ENCODE data around the gene SLC37A2. TPM values are rescaled to one million over a fixed set of nuclear protein-coding genes. Genes with fewer than 3 reads are reported as not detected.

Gene SLC37A2
- total RNA-seq, 1 experiment from 2014 or later, result 13.8 TPM

- Mint-ChIP-seq H3K27ac (ENCODE audit: unreplicated experiment) (peak within 1 kb of the TSS; percentile 90), H3K9me3 (ENCODE audit: unreplicated experiment) (peaks cover 24% of the 10 kb centered on the region), H3K36me3 (ENCODE audit: insufficient read depth, unreplicated experiment) (peaks cover 20% of the 10 kb centered on the region), H3K4me3 (ENCODE audit: unreplicated experiment) (peak within 1 kb of the TSS; percentile 88), H3K27me3 (ENCODE audit: insufficient read depth, unreplicated experiment) (no peaks in the 10 kb centered on the region), H3K4me1 (ENCODE audit: low read depth, unreplicated experiment) (no peaks in the 10 kb centered on the region)
- 0 out of 2 replicates have a peak, but pooled peaks cover 4% of the 10 kb centered on the region for H3K9me3 ChIP-seq
- TF ChIP-seq CTCF (IDR thresholded peaks at IDR 0.05; ENCODE audit: insufficient read depth in 1 of 2, low read depth in 1 of 2, low read length in 1 of 2, severe bottlenecking in 1 of 2, unreplicated experiment in 1 of 2), result no peak
- CTCF ChIA-PET, result interaction anchor here (0.8 to 1.9 kb wide), 12 partner anchors 12 to 1369 kb away, joined by 3 to 28 read pairs (median 4); no protein-coding TSS in a partner anchor
- intact Hi-C loops (cut with micrococcal nuclease; ENCODE audit: unreplicated experiment), result loop anchor here (1.0 to 2.0 kb wide), 6 partner anchors 13 to 157 kb away; partner anchors contain the start of genes CCDC15 and SLC37A2
- H3K4me3 ChIP-seq (ENCODE audit: low read depth, low read length), result peak within 1 kb of the TSS; percentile 50
- no peaks in the 10 kb centered on the region for H3K27me3 ChIP-seq (replicated peaks; ENCODE audit: control insufficient read depth, insufficient read depth, low read length)
- peaks cover 6% of the 10 kb centered on the region; the same call in 1 of the 2 replicates for H3K4me1 ChIP-seq
- no TSS peak for BruUV-seq (replicated peaks)
- H3K36me3 ChIP-seq (ENCODE audit: control insufficient read depth, insufficient read depth, low read length), result no peaks in the 10 kb centered on the region
- DNase-seq, result peak; percentile 100
- POLR2A ChIA-PET, result interaction anchor here (0.5 to 2.0 kb wide), 7 partner anchors 12 to 776 kb away, joined by 3 to 21 read pairs (median 11); partner anchors contain the start of genes CCDC15 and HYLS1
Observed at GRCh38 chr11:125111343-125112207, 48.5 kb downstream of the SLC37A2 start, which contains the start of gene TMEM218. Gene TMEM218 (minus strand): TSS chr11:125111626. CDS start chr11:125102241, 9,385 bp downstream.

DNA sequence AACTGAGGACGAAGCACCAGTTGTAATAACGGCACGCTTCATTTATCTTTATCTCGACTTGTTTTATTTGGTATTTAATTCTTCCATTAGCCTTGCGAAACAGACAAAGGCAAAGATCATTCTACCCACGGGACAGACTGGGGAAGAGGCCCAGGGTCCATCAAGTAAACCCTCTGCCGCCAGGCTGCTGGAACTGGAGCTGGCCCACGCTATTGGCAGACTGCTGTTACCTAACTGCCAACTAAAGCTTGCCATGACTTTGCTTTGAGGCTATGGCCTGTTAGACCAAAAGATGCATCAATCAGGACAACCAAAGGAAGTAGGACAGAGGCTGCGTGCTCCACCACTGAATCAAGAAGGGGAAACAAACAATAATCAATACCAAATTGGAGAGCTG lies 49.1 kb downstream of the SLC37A2 start:
- no peaks in the 10 kb centered on the region for H3K4me1 Mint-ChIP-seq (ENCODE audit: low read depth, unreplicated experiment)
- ChIA-PET CTCF (interaction anchor here (0.6 to 1.9 kb wide), 12 partner anchors 12 to 1369 kb away, joined by 3 to 28 read pairs (median 4); no protein-coding TSS in a partner anchor), POLR2A (interaction anchor here (0.5 to 2.0 kb wide), 6 partner anchors 12 to 460 kb away, joined by 3 to 21 read pairs (median 12); partner anchors contain the start of gene CCDC15)
- Histone ChIP-seq H3K36me3 (ENCODE audit: control insufficient read depth, insufficient read depth, low read length) (no peaks in the 10 kb centered on the region), H3K4me1 (peaks cover 6% of the 10 kb centered on the region; the same call in 1 of the 2 replicates), H3K27me3 (replicated peaks; ENCODE audit: control insufficient read depth, insufficient read depth, low read length) (no peaks in the 10 kb centered on the region), H3K9me3 (0 out of 2 replicates have a peak, but pooled peaks cover 4% of the 10 kb centered on the region), H3K4me3 (ENCODE audit: low read depth, low read length) (peak overlapping the region; percentile 35)
- intact Hi-C loops (cut with micrococcal nuclease; ENCODE audit: unreplicated experiment), result no loop called here
- peak overlapping the region; percentile 90 for H3K27ac Mint-ChIP-seq (ENCODE audit: unreplicated experiment)
- H3K36me3 Mint-ChIP-seq (ENCODE audit: insufficient read depth, unreplicated experiment), result peaks cover 20% of the 10 kb centered on the region
- DNase-seq, result no peak
- BruUV-seq (replicated peaks), result TSS peak; percentile 92
- peaks cover 24% of the 10 kb centered on the region for H3K9me3 Mint-ChIP-seq (ENCODE audit: unreplicated experiment)
- peak overlapping the region; percentile 88 for H3K4me3 Mint-ChIP-seq (ENCODE audit: unreplicated experiment)
- H3K27me3 Mint-ChIP-seq (ENCODE audit: insufficient read depth, unreplicated experiment), result peaks cover 4% of the 10 kb centered on the region
- no peak for TF ChIP-seq CTCF (IDR thresholded peaks at IDR 0.05; ENCODE audit: insufficient read depth in 1 of 2, low read depth in 1 of 2, low read length in 1 of 2, severe bottlenecking in 1 of 2, unreplicated experiment in 1 of 2)

GRCh38 chr11:125114518-125114917 lies 51.4 kb downstream of the SLC37A2 start:
- Mint-ChIP-seq H3K36me3 (ENCODE audit: insufficient read depth, unreplicated experiment) (peaks cover 20% of the 10 kb centered on the region), H3K27me3 (ENCODE audit: insufficient read depth, unreplicated experiment) (peaks cover 4% of the 10 kb centered on the region), H3K9me3 (ENCODE audit: unreplicated experiment) (peaks cover 24% of the 10 kb centered on the region), H3K4me1 (ENCODE audit: low read depth, unreplicated experiment) (no peaks in the 10 kb centered on the region), H3K27ac (ENCODE audit: unreplicated experiment) (no peak overlapping the region), H3K4me3 (ENCODE audit: unreplicated experiment) (no peak overlapping the region)
- ChIA-PET CTCF (no interaction called here), POLR2A (no interaction called here)
- Histone ChIP-seq H3K4me1 (peaks cover 6% of the 10 kb centered on the region; the same call in 1 of the 2 replicates), H3K36me3 (ENCODE audit: control insufficient read depth, insufficient read depth, low read length) (no peaks in the 10 kb centered on the region), H3K4me3 (ENCODE audit: low read depth, low read length) (no peak overlapping the region), H3K9me3 (0 out of 2 replicates have a peak, but pooled peaks cover 4% of the 10 kb centered on the region), H3K27me3 (replicated peaks; ENCODE audit: control insufficient read depth, insufficient read depth, low read length) (no peaks in the 10 kb centered on the region)
- no peak for DNase-seq
- no peak for TF ChIP-seq CTCF (IDR thresholded peaks at IDR 0.05; ENCODE audit: insufficient read depth in 1 of 2, low read depth in 1 of 2, low read length in 1 of 2, severe bottlenecking in 1 of 2, unreplicated experiment in 1 of 2)
- BruUV-seq (replicated peaks), result no TSS peak
- intact Hi-C loops (cut with micrococcal nuclease; ENCODE audit: unreplicated experiment), result no loop called here
